HG03378 (cell line): ENCODE results near the gene ZNF850.

Experiments used
- ATAC-seq: cut with Tn5 transposase; IDR thresholded peaks from one replicate; pipeline ENCODE4 v1.9.1; 2021; ENCODE audit warnings: mild to moderate bottlenecking, moderate library complexity; ENCODE audit not compliant: unreplicated experiment

ZNF850 gene

DNA sequence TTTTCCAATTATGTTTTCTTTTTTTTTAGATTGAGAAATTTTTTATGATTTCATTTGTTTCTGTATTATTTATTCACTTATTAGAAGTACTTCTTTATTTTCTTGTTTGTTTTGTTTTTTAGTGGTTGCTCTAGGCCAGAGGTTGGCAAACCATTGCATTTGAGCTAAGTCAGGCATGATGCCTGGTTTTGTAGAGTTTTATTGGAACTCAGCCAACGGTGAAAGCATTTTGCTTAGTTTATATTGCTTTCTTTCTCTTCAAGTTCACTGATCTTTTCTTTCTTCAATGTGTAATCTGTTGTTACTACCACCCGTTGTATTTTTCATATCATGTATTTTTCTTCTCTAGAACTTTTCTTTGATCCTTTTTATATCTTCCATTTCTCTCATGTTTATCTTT, 65.5 kb downstream of the ZNF850 start:
- ATAC-seq, result no peak

DNA sequence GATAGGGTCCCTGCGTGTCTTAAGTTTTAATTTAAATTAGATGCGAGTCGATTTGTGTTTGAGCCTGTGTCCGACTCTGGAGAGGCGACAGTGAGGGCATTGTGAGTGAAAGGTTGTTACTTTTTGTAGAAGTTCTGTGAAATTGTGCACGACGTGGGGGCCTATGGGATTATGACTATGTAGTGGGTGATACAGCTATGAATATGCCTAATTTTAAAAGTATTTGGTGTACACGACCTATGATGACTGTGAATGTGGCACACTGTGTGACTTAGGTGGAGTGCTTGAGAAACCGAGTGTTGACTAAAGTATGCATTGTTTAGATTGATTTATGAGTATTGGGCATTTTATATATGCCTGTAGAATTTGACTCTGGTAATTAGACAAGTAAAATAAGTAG, 84.5 kb downstream of the ZNF850 start:
- no peak for ATAC-seq

DNA sequence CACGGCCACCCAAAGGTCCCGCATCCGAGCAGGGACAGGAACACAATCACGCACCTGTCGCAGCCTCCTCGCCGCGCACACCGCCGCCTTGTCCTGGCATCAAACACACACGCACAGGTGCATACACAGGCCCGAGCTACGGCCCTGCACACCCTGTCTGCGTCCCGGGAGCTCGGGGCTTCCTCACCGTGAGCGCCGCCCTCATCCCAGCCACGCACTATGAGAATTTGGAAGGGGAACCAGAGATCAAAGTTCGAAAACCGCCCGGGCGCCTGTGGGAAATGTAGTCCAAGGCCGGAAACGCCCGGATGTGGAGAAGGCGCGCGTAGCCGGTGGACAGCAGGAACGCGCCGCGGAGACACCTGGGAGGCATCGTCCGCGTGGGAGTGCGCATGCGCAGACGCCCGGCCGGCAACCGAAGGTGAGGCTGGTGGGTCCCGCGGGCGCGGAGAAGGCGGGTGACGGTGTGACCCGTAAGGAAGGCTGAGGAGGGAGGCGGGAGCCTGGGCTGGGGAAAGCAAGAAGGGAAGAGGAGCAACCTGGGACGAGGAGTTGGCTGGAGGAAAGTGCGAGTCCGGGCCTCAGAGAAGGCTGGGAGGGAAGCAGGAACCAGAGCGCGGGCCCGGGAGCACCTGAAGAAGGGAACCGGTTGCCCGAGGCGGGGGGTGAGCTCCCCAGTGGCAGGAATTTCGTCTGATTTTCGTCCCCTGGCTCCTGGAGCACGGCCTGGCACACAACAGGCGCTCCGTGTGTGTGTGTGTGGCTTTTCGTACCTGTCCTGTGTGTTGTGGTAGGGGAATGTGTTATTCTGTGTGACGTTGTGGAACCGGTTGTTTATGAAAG, 85.2 kb downstream of the ZNF850 start, which contains the start of gene ZNF567:
ZNF567 (plus strand) TSS at position 399 of the 843 bp plus-strand sequence. CDS start 7,256 bp downstream, outside the sequence.
- ATAC-seq, result peak; percentile 68

DNA sequence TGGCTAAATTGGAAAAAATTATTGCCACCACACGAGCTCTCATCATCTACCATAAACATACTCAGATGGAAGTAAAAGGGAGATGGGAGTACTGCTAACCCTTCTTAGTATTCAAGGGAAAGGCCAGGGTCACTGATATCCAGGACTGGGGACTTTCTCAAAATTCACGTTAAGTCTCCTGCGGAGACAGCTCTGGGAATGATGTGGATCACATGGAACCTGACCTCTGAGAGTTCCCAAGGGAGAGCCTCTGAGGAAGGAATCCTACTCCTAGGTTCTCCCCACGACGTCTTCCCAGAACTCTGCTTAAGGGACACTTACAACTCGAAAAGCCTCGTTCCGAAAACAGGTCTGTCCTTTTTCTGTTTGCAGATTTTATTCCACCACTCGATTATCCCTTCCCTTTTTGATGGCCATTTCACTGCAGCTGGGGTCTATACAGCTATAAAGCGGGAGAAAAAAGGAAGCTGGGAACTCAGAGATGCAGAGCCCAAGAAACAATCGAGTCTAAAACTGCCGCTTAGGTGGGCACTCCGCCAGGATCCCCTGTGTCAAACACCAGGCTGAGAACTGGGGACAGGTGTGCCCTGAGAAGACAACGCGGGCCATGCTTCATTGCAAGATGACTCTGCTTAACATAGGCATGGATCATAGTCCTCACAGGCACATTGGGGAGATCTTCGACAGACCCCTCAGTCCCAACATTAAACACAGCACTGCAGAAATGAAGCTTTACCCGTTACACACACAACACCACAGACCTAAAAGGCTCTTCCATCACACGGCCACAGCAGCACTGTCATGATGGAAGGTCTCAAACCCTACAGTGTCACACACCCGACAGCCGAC, 86.0 kb downstream of the ZNF850 start:
- no peak for ATAC-seq

DNA sequence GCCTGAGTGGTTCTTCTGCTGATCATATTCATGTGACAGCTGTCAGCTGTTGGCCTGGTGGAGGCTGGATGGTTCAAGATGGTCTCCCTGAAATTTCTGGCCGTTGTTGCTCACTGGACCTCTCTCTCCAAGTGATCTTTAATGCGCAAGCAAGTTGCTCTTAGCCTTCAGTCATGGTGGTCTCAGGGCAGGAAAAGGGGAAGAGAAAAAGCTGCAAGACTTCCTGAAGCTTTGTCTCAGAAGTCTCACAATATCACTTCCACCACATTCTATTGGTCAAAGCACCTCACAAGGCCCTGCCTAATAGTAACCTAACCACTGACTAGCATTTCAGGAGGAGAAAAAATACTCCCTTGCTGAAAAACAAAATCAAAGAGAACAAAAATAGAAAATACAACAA, 86.8 kb downstream of the ZNF850 start:
- no peak for ATAC-seq

DNA sequence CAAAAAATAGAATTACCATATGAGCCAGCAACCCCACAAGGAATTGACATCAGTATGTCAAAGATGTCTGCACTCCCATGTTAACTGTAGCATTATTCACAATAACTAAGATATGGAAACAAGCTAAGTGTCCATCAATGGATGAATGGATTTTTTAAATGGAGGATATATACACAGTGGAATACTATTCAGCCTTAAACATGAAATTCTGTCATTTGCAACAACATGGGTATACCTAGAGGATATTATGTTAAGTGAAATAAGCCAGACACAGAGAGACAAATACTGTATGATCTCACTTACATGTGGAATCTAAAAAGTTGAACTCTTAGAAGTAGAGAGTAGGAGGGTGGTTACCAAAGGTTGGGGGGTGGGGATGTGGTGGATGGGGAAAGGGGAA, 93.2 kb downstream of the ZNF850 start:
- no peak for ATAC-seq

DNA sequence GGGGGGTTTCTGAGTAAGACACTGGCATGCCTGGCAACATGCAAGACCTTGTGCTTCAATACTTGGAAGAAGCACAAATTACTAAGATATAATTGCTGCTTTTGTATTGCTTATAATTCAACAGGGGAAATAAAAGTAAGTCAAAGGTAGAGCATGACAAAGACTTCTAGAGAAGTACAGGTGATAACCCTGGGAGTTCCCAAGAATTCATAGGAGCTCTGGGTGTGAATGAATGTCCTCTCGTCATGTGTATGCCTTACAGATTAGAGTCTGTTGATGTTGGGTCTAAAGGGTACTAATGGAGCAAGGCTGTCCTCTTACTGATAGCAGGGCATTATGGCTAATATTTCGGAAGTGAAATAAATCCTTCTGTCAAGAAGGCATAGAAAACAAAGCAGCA, 98.4 kb downstream of the ZNF850 start:
- ATAC-seq, result no peak

DNA sequence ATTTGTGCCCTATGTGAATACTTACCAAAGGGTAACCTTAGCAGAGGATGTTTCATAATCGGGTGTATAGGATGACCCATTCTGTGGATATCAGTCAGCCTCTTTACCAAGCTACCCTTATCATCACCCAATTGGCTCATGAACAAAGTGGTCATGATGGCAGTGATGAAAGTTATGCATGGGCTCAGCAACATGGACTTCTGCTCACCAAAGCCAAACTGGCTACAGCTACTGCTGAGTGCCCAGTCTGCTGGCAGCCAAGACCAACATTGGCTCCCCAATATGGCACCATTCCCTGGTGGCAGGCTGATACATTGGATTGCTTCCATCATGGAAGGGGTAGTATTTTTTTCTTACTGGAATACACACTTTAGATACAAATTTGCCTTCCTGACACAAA, 100.2 kb downstream of the ZNF850 start:
- no peak for ATAC-seq

DNA sequence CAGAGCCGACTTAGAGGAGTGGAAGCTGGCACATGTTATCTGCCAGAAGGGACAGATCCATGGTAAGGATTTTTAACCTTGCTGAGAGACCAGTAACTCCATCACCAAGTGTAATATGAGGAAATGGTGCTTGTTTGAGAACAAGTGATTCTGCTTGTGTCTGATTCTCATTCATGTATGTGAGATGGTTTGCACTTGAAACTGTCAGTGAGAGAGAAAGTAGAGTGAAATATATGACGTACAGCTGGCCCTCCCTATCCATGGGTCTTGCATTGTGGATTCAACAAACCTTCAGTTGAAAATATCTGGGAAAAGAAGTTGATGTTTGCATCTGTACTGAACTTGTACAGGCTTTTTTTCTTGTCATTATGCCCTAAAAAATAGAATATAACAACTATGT, 104.0 kb downstream of the ZNF850 start:
- ATAC-seq, result no peak

DNA sequence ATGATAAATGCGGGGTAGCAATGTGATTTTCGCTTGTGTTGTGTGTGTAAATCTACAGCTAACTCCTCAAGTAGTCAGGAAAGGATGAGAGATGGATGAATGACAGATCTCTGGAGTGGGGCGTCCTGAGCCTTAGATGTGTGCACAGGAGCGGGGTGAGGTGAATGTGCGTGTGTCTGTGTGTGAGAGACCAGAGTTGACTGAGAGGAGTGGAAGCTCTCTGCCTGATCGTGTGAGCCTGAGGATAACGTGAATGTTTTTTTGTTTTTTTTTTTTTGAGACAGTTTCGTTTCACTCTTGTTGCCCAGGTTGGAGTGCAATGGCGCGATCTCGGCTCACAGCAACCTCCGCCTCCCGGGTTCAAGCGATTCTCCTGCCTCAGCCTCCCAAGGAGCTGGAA, 106.8 kb downstream of the ZNF850 start:
- no peak for ATAC-seq
